H1 (cell line): Measurements from ENCODE around the gene ADH1C. TPM values are rescaled to one million over a fixed set of nuclear protein-coding genes. Genes with fewer than 3 reads are reported as not detected.

Source experiments
- CTCF ChIA-PET: fragments of 300-600 bp; sonication (Branson Sonifier 250); formaldehyde crosslinking; loops from one replicate; lab custom pipeline; 2021; ENCODE audit not compliant: partially characterized antibody; lab: Charles Lee
- POLR2A ChIA-PET: fragments of 300-600 bp; sonication (Branson Sonifier 250); formaldehyde crosslinking; loops from one replicate; lab custom pipeline; 2021; ENCODE audit warnings: inconsistent platforms; ENCODE audit not compliant: partially characterized antibody; lab: Charles Lee
- DNase-seq, 2 experiments: peaks; one replicate each; pipeline versions ENCODE4 v3.0.0 to v3.0.0-alpha.2; 2010 to 2022; ENCODE audit warnings: low spot score in 2 of 2, low read depth in 1 of 2, mixed read lengths in 1 of 2
- FAIRE-seq: peaks from 2 replicates; lab custom pipeline; 2011; peaks lifted over from hg19 to GRCh38; lab: Jason Lieb, UNC
- H2AFZ ChIP-seq: 2 replicates; pipeline ENCODE4 v1.8.1; 2012; ENCODE audit warnings: low read length, inconsistent platforms
- H2AK5ac ChIP-seq: 2 replicates; pipeline ENCODE4 v1.6.1; 2013; ENCODE audit warnings: low read depth, low read length
- H2BK120ac ChIP-seq: replicated peaks from 2 replicates; pipeline ENCODE3; 2013; ENCODE audit warnings: low read depth, low read length, inconsistent platforms
- H2BK12ac ChIP-seq: 2 replicates; pipeline ENCODE4 v1.6.1; 2013; ENCODE audit warnings: low read depth, low read length
- H2BK15ac ChIP-seq: 2 replicates; pipeline ENCODE4 v1.6.1; 2013; ENCODE audit warnings: low read length
- H2BK20ac ChIP-seq: 2 replicates; pipeline ENCODE4 v1.6.1; 2013; ENCODE audit warnings: low read length
- H2BK5ac ChIP-seq: 2 replicates; pipeline ENCODE4 v1.6.1; 2013; ENCODE audit warnings: low read depth, low read length
- H3K14ac ChIP-seq: 2 replicates; pipeline ENCODE4 v1.6.1; 2013; ENCODE audit warnings: inconsistent platforms; ENCODE audit not compliant: insufficient read length
- H3K18ac ChIP-seq: 2 replicates; pipeline ENCODE4 v1.6.1; 2013; ENCODE audit warnings: low read length; ENCODE audit errors: extremely low read depth
- H3K23ac ChIP-seq: 2 replicates; pipeline ENCODE4 v1.6.1; 2013; ENCODE audit warnings: inconsistent platforms; ENCODE audit not compliant: insufficient read length
- H3K23me2 ChIP-seq: 2 replicates; pipeline ENCODE4 v1.6.1; 2013; ENCODE audit warnings: low read depth, low read length
- H3K27ac ChIP-seq: 2 replicates; pipeline ENCODE4 v1.6.1; 2011; ENCODE audit warnings: low read depth, low read length, inconsistent platforms
- H3K27me3 ChIP-seq, 4 experiments: replicated peaks in 1 of 4; 1 replicate in 1 of 4; 2 replicates in 3 of 4; pipeline versions ENCODE4 v1.6.1 to v1.8.1; 2011 to 2013; ENCODE audit warnings: low read length in 3 of 4, mild to moderate bottlenecking in 3 of 4, inconsistent platforms in 2 of 4, mixed read lengths in 2 of 4, moderate library complexity in 1 of 4; ENCODE audit not compliant: control insufficient read depth in 3 of 4, insufficient read depth in 3 of 4; ENCODE audit errors: extremely low read depth in 1 of 4
- H3K36me3 ChIP-seq, 4 experiments: 2 replicates each; pipeline versions ENCODE4 v1.6.1 to v1.8.1; 2011 to 2013; ENCODE audit warnings: mild to moderate bottlenecking in 4 of 4, low read length in 3 of 4, moderate library complexity in 2 of 4, control low read depth in 1 of 4, inconsistent platforms in 1 of 4; ENCODE audit not compliant: insufficient read depth in 4 of 4, control insufficient read depth in 2 of 4
- H3K4ac ChIP-seq: replicated peaks from 2 replicates; pipeline ENCODE3; 2013; ENCODE audit warnings: low read length, low read depth, mixed read lengths, inconsistent platforms; ENCODE audit not compliant: insufficient read length
- H3K4me1 ChIP-seq, 4 experiments: replicated peaks in 1 of 4; 1 replicate in 1 of 4; 2 replicates in 3 of 4; pipeline versions ENCODE4 v1.6.1 to v1.8.1; 2011 to 2013; ENCODE audit warnings: low read length in 3 of 4, inconsistent platforms in 2 of 4, mixed read lengths in 1 of 4; ENCODE audit not compliant: insufficient read depth in 4 of 4, control insufficient read depth in 3 of 4
- H3K4me2 ChIP-seq, 2 experiments: 2 replicates each; pipeline versions ENCODE4 v1.6.1 to v1.8.1; 2011 to 2013; ENCODE audit warnings: low read depth in 2 of 2, low read length in 2 of 2, control low read depth in 1 of 2, inconsistent platforms in 1 of 2, mild to moderate bottlenecking in 1 of 2; ENCODE audit not compliant: insufficient read depth in 1 of 2
- H3K4me3 ChIP-seq, 4 experiments: fragments of 200-600, 300-600 bp in 1 of 4; sonication (generic), shearing (Covaris generic), sonication (Bioruptor Twin) in 1 of 4; 2 replicates each; pipeline versions ENCODE4 v1.5.1 to v1.8.1; 2011 to 2016; ENCODE audit warnings: low read length in 4 of 4, low read depth in 3 of 4, control low read depth in 2 of 4, inconsistent platforms in 2 of 4, mild to moderate bottlenecking in 2 of 4, mixed read lengths in 1 of 4, moderate library complexity in 1 of 4; ENCODE audit not compliant: insufficient read depth in 2 of 4; ENCODE audit errors: extremely low read depth in 1 of 4
- H3K56ac ChIP-seq: replicated peaks from 2 replicates; pipeline ENCODE3; 2013; ENCODE audit warnings: low read depth, mild to moderate bottlenecking, mixed read lengths, low read length, inconsistent platforms; ENCODE audit not compliant: insufficient read length
- H3K79me1 ChIP-seq: 2 replicates; pipeline ENCODE4 v1.6.1; 2013; ENCODE audit warnings: low read depth, low read length, control low read depth
- H3K79me2 ChIP-seq, 2 experiments: 2 replicates each; pipeline versions ENCODE4 v1.6.1 to v1.8.1; 2012 to 2013; ENCODE audit warnings: low read length in 2 of 2, mild to moderate bottlenecking in 2 of 2, inconsistent platforms in 1 of 2; ENCODE audit not compliant: insufficient read depth in 2 of 2, control insufficient read depth in 1 of 2
- H3K9ac ChIP-seq, 4 experiments: replicated peaks in 1 of 4; 1 replicate in 1 of 4; 2 replicates in 3 of 4; pipeline versions ENCODE4 v1.6.1 to v1.8.1; 2011 to 2013; ENCODE audit warnings: low read depth in 3 of 4, low read length in 3 of 4, control low read depth in 2 of 4, mild to moderate bottlenecking in 2 of 4, moderate library complexity in 2 of 4, inconsistent platforms in 1 of 4; ENCODE audit errors: extremely low read depth in 1 of 4
- H3K9me3 ChIP-seq, 2 experiments: 2 replicates each; pipeline versions ENCODE4 v1.6.1 to v1.8.1; 2012 to 2013; ENCODE audit warnings: mild to moderate bottlenecking in 2 of 2, moderate library complexity in 2 of 2, control low read depth in 1 of 2, inconsistent platforms in 1 of 2, low read depth in 1 of 2, low read length in 1 of 2, mixed read lengths in 1 of 2; ENCODE audit not compliant: insufficient read depth in 2 of 2
- H4K20me1 ChIP-seq, 2 experiments: replicated peaks in 1 of 2; 2 replicates each; pipeline versions ENCODE3 to v1.8.1; 2011 to 2013; ENCODE audit warnings: inconsistent platforms in 2 of 2, low read length in 2 of 2, mild to moderate bottlenecking in 1 of 2; ENCODE audit not compliant: insufficient read depth in 2 of 2, control insufficient read depth in 1 of 2
- H4K5ac ChIP-seq: 2 replicates; pipeline ENCODE4 v1.6.1; 2013; ENCODE audit warnings: low read length, low read depth, mixed read lengths, inconsistent platforms; ENCODE audit not compliant: insufficient read length
- H4K8ac ChIP-seq: 2 replicates; pipeline ENCODE4 v1.8.0; 2013; ENCODE audit warnings: mild to moderate bottlenecking, moderate library complexity, low read length, inconsistent platforms; ENCODE audit not compliant: insufficient read depth; ENCODE audit errors: extremely low read depth
- H4K91ac ChIP-seq: replicated peaks from 2 replicates; pipeline ENCODE3; 2013; ENCODE audit warnings: low read length, mixed read lengths, inconsistent platforms; ENCODE audit not compliant: insufficient read length
- CEBPB ChIP-seq: IDR thresholded peaks from 2 replicates; pipeline ENCODE4 v1.6.1; 2012; ENCODE audit warnings: low read depth, low read length
- WGBS, 2 experiments: shearing (Covaris generic) in 1 of 2; methylation state at CpG; one replicate each; pipeline versions ENCODE4 v1.1.6 to v1.1.7; 2013 to 2015; ENCODE audit warnings: low lambda C conversion rate in 2 of 2, mixed read lengths in 2 of 2, inconsistent platforms in 1 of 2, low coverage in 1 of 2, missing lambda C conversion rate in 1 of 2; ENCODE audit not compliant: insufficient replicate concordance in 2 of 2, insufficient coverage in 1 of 2, insufficient read length in 1 of 2; ENCODE audit errors: extremely low coverage in 1 of 2, missing lambda C conversion rate in 1 of 2; 5-methylcytosine and 5-hydroxymethylcytosine counted together
- polyA plus RNA-seq, 7 experiments: library from polyadenylated mRNA; depleted of rRNA in 3 of 7; stranded (reverse) in 5 of 7; unstranded in 2 of 7; fragments of >200 nt in 5 of 7; fragments of 200-250 nt in 2 of 7; gene quantifications; 1 replicate in 5 of 7; 2 replicates in 1 of 7; 4 replicates in 1 of 7; pipeline versions ENCODE4 v1.2.1 to v1.2.3, GENCODE V29; 2011 to 2013; ENCODE audit warnings: missing spikeins in 2 of 7, mixed read lengths in 2 of 7
- total RNA-seq: library from RNA; stranded (reverse); fragmentation: NEBNext Ultra II Directional; extraction: Animal tissue kit (Norgen Biotek cat#: 25700); gene quantifications from 2 replicates; pipeline ENCODE4 v1.2.1, GENCODE V29; 2021

The ADH1C gene
- total and polyA plus RNA-seq, 2 of the 8 experiments (the other 6 are each of a cell fraction or from before 2014, with no cell fraction given) = not detected

- no peak for FAIRE-seq
- Histone ChIP-seq H2AK5ac (no peak overlapping the region), H4K91ac (no peak overlapping the region), H3K27ac (no peak overlapping the region), H3K18ac (no peak overlapping the region), H3K4me3 (no peak overlapping the region), H3K23ac (no peak overlapping the region), H3K9me3 (no peaks in the 10 kb centered on the region), H2BK5ac (no peak overlapping the region), H4K20me1 (no peaks in the 10 kb centered on the region), H3K4ac (no peak overlapping the region), H3K79me2 (no peaks in the 10 kb centered on the region), H3K4me2 (no peak overlapping the region), H4K8ac (no peak overlapping the region), H3K36me3 (no peaks in the 10 kb centered on the region), H4K5ac (no peak overlapping the region), H3K56ac (no peak overlapping the region), H3K9ac (no peak overlapping the region), H2AFZ (no peak overlapping the region), H2BK120ac (no peak overlapping the region), H3K23me2 (no peaks in the 10 kb centered on the region), H3K79me1 (no peaks in the 10 kb centered on the region), H2BK20ac (no peak overlapping the region), H2BK15ac (no peak overlapping the region), H2BK12ac (no peak overlapping the region), H3K27me3 (no peaks in the 10 kb centered on the region), H3K4me1 (no peaks in the 10 kb centered on the region), H3K14ac (no peak overlapping the region)
- DNase-seq = no peak
- 88% methylated on average over 2 of the region's 2 CpGs; no CpG with 5 or more reads in 1 of the 2 experiments for WGBS, 2 experiments
- ChIA-PET POLR2A (no interaction called here), CTCF (no interaction called here)
- no peak for TF ChIP-seq CEBPB
Measured at GRCh38 chr4:99351487-99351886, 1.1 kb downstream of the ADH1C start.
